ENCODE data around the gene SF3B4. TPM values are rescaled to one million over a fixed set of nuclear protein-coding genes. Genes with fewer than 3 reads are reported as not detected.

The SF3B4 gene
- total and polyA plus RNA-seq, 2 of the 13 experiments (the other 11 are each of a cell fraction or from before 2014, with no cell fraction given): 13.8 to 14.8 TPM

DNA sequence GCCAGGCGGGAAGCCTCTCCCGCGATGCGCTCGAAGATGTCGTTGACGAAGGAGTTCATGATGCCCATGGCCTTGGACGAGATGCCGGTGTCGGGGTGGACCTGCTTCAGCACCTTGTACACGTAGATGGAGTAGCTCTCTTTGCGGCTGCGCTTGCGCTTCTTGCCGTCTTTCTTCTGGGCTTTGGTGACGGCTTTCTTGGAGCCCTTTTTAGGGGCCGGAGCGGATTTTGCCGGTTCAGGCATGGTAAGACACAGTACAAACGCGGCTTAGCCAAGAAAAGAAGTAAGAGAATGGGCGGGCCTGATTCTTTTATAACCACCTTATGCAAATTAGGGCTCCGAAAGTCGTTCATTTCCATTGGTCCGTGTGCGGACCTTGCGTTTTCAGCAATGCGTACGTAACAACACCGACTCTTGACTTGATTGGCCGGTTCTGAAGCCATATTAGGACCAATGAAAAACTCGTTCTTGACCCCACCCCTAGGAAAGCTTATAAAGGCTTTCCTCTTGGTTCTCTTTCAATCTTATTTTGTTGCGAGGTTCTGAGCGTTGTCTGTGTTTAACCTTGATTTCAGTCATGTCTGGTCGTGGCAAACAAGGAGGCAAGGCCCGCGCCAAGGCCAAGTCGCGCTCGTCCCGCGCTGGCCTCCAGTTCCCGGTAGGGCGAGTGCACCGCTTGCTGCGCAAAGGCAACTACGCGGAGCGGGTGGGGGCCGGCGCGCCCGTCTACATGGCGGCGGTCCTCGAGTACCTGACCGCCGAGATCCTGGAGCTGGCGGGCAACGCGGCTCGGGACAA, 41.0 kb downstream of the SF3B4 start (continued):
- TF ChIP-seq MEIS1 (CRISPR knock-in tag; IDR thresholded peaks at IDR 0.05; ENCODE audit: borderline replicate concordance): no peak; the same call in 1 of the 2 replicates
- no peak for TF ChIP-seq ZNF143 (CRISPR knock-in tag; IDR thresholded peaks at IDR 0.05)
- TF ChIP-seq, protein P1, sequence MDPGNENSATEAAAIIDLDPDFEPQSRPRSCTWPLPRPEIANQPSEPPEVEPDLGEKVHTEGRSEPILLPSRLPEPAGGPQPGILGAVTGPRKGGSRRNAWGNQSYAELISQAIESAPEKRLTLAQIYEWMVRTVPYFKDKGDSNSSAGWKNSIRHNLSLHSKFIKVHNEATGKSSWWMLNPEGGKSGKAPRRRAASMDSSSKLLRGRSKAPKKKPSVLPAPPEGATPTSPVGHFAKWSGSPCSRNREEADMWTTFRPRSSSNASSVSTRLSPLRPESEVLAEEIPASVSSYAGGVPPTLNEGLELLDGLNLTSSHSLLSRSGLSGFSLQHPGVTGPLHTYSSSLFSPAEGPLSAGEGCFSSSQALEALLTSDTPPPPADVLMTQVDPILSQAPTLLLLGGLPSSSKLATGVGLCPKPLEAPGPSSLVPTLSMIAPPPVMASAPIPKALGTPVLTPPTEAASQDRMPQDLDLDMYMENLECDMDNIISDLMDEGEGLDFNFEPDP (CRISPR knock-in tag; conservative IDR thresholded peaks at IDR 0.05): 0 out of 2 replicates have a peak, but pooled peaks have one; percentile 30
- peak; percentile 69; the same call in 1 of the 2 replicates for TF ChIP-seq ZBTB7B (CRISPR knock-in tag; IDR thresholded peaks at IDR 0.05)
- TF ChIP-seq, protein P2, sequence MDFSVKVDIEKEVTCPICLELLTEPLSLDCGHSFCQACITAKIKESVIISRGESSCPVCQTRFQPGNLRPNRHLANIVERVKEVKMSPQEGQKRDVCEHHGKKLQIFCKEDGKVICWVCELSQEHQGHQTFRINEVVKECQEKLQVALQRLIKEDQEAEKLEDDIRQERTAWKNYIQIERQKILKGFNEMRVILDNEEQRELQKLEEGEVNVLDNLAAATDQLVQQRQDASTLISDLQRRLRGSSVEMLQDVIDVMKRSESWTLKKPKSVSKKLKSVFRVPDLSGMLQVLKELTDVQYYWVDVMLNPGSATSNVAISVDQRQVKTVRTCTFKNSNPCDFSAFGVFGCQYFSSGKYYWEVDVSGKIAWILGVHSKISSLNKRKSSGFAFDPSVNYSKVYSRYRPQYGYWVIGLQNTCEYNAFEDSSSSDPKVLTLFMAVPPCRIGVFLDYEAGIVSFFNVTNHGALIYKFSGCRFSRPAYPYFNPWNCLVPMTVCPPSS (IDR thresholded peaks at IDR 0.05): no peak
- TF ChIP-seq ZFP36L2 (CRISPR knock-in tag; IDR thresholded peaks at IDR 0.05): no peak
- peak; percentile 93 for TF ChIP-seq MED8 (CRISPR knock-in tag; IDR thresholded peaks at IDR 0.05; ENCODE audit: insufficient replicate concordance)
- no peak; the same call in none of the 2 replicates for TF ChIP-seq TARDBP (CRISPR knock-in tag; IDR thresholded peaks at IDR 0.05)
- no peak for TF ChIP-seq RFXANK (CRISPR knock-in tag; IDR thresholded peaks at IDR 0.05)
- TF ChIP-seq, protein P3, sequence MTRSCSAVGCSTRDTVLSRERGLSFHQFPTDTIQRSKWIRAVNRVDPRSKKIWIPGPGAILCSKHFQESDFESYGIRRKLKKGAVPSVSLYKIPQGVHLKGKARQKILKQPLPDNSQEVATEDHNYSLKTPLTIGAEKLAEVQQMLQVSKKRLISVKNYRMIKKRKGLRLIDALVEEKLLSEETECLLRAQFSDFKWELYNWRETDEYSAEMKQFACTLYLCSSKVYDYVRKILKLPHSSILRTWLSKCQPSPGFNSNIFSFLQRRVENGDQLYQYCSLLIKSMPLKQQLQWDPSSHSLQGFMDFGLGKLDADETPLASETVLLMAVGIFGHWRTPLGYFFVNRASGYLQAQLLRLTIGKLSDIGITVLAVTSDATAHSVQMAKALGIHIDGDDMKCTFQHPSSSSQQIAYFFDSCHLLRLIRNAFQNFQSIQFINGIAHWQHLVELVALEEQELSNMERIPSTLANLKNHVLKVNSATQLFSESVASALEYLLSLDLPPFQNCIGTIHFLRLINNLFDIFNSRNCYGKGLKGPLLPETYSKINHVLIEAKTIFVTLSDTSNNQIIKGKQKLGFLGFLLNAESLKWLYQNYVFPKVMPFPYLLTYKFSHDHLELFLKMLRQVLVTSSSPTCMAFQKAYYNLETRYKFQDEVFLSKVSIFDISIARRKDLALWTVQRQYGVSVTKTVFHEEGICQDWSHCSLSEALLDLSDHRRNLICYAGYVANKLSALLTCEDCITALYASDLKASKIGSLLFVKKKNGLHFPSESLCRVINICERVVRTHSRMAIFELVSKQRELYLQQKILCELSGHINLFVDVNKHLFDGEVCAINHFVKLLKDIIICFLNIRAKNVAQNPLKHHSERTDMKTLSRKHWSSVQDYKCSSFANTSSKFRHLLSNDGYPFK (CRISPR knock-in tag; IDR thresholded peaks at IDR 0.05; ENCODE audit: borderline replicate concordance): no peak
- 0 out of 2 replicates have a peak, but pooled peaks have one; percentile 63 for TF ChIP-seq YEATS2 (CRISPR knock-in tag; IDR thresholded peaks at IDR 0.05; ENCODE audit: borderline replicate concordance)
- TF ChIP-seq PCBP1 (IDR thresholded peaks at IDR 0.05; ENCODE audit: borderline replicate concordance, low read depth, low read length): no peak
- TF ChIP-seq ZNF253 (CRISPR knock-in tag; IDR thresholded peaks at IDR 0.05; ENCODE audit: borderline replicate concordance): no peak
- TF ChIP-seq XBP1 (CRISPR knock-in tag; IDR thresholded peaks at IDR 0.05): no peak
- TF ChIP-seq RBM39 (IDR thresholded peaks at IDR 0.05; ENCODE audit: low read depth, low read length, poor library complexity, severe bottlenecking): no peak
- TF ChIP-seq ZNF709 (CRISPR knock-in tag; IDR thresholded peaks at IDR 0.05): no peak; the same call in 1 of the 2 replicates
- TF ChIP-seq ESRRA (CRISPR knock-in tag; IDR thresholded peaks at IDR 0.05; ENCODE audit: low read depth): no peak
- TF ChIP-seq HNF4G (IDR thresholded peaks at IDR 0.05; ENCODE audit: borderline replicate concordance, low read depth, low read length): no peak
- no peak for TF ChIP-seq HNF4G (CRISPR knock-in tag; IDR thresholded peaks at IDR 0.05; ENCODE audit: borderline replicate concordance, low read depth)
- TF ChIP-seq SRSF4 (IDR thresholded peaks at IDR 0.05; ENCODE audit: low read depth, low read length, poor library complexity, severe bottlenecking): no peak
- no peak for TF ChIP-seq ZNF101 (CRISPR knock-in tag; IDR thresholded peaks at IDR 0.05; ENCODE audit: borderline replicate concordance, low read depth)
- TF ChIP-seq ZBTB20 (CRISPR knock-in tag; IDR thresholded peaks at IDR 0.05; ENCODE audit: borderline replicate concordance, low read depth): no peak
- TF ChIP-seq TRIM24 (CRISPR knock-in tag; IDR thresholded peaks at IDR 0.05): no peak

All from HepG2 (cell line).